WI38 (cell line): ENCODE measurements around the gene EPHB6.

Experiments
- H3K4me3 ChIP-seq: 2 replicates; pipeline ENCODE4 v1.5.1; 2011; ENCODE audit warnings: low read depth, mild to moderate bottlenecking, control low read depth, low read length
- CTCF ChIP-seq: IDR thresholded peaks from 2 replicates; pipeline ENCODE4 v1.5.1; 2012; ENCODE audit warnings: low read depth, mild to moderate bottlenecking, control low read depth, low read length

Gene EPHB6

GRCh38 chr7:142885311-142886230 lies 30.7 kb downstream of the EPHB6 start, which contains the start of gene TRPV6:
TSS of gene TRPV6 (minus strand) at chr7:142885745.
- TF ChIP-seq CTCF: no peak
- no peak within 1 kb of the TSS for H3K4me3 ChIP-seq

GRCh38 chr7:142886866-142887265 lies 32.0 kb downstream of the EPHB6 start:
- TF ChIP-seq CTCF: no peak
- H3K4me3 ChIP-seq: no peak overlapping the region

- H3K4me3 ChIP-seq: no peak overlapping the region
- TF ChIP-seq CTCF: no peak
Measured at GRCh38 chr7:142887282-142888015, 32.6 kb downstream of the EPHB6 start.

- H3K4me3 ChIP-seq: no peak overlapping the region
- no peak for TF ChIP-seq CTCF
Measured at GRCh38 chr7:142889816-142890215, 34.9 kb downstream of the EPHB6 start.

- no peak overlapping the region for H3K4me3 ChIP-seq
- TF ChIP-seq CTCF: no peak
Measured at GRCh38 chr7:142890874-142891485, 36.1 kb downstream of the EPHB6 start.

- H3K4me3 ChIP-seq: no peak overlapping the region
- no peak for TF ChIP-seq CTCF
Measured at GRCh38 chr7:142891490-142892082, 36.7 kb downstream of the EPHB6 start.
